ENCODE results near the gene AKAP5. TPM values are rescaled to one million over a fixed set of nuclear protein-coding genes. Genes with fewer than 3 reads are reported as not detected.

The AKAP5 gene
- total and polyA plus RNA-seq, 2 of the 13 experiments (the other 11 are each of a cell fraction or from before 2014, with no cell fraction given), result 0.18 to 1.5 TPM

- TF ChIP-seq ZXDC (CRISPR knock-in tag; IDR thresholded peaks at IDR 0.05) (0 out of 2 replicates have a peak, but pooled peaks have one; percentile 30), ZKSCAN5 (CRISPR knock-in tag; IDR thresholded peaks at IDR 0.05) (no peak), ZNF883 (CRISPR knock-in tag; IDR thresholded peaks at IDR 0.05; ENCODE audit: not compliant biosample characterization) (no peak), ZNF318 (CRISPR knock-in tag; IDR thresholded peaks at IDR 0.05) (no peak), ZNF597 (CRISPR knock-in tag; IDR thresholded peaks at IDR 0.05) (no peak), HOXA3 (CRISPR knock-in tag; IDR thresholded peaks at IDR 0.05) (peak; percentile 85), REXO4 (CRISPR knock-in tag; IDR thresholded peaks at IDR 0.05; ENCODE audit: borderline replicate concordance) (peak; percentile 58; the same call in 1 of the 2 replicates), FOXO4 (CRISPR knock-in tag; conservative IDR thresholded peaks at IDR 0.05) (0 out of 2 replicates have a peak, but pooled peaks have one; percentile 36), ZNF556 (CRISPR knock-in tag; IDR thresholded peaks at IDR 0.05; ENCODE audit: borderline replicate concordance) (no peak; the same call in 1 of the 2 replicates), REL (CRISPR knock-in tag; conservative IDR thresholded peaks at IDR 0.05) (0 out of 2 replicates have a peak, but pooled peaks have one; percentile 60), CENPX (CRISPR knock-in tag; IDR thresholded peaks at IDR 0.05) (no peak), ZNF773 (CRISPR knock-in tag; IDR thresholded peaks at IDR 0.05; ENCODE audit: borderline replicate concordance) (0 out of 2 replicates have a peak, but pooled peaks have one; percentile 20), PAX8 (CRISPR knock-in tag; IDR thresholded peaks at IDR 0.05; ENCODE audit: borderline replicate concordance) (no peak)
Observed at GRCh38 chr14:64503434-64504309, 38.4 kb downstream of the AKAP5 start, which contains the start of gene ZBTB25 (continued).

Measured in HepG2 (cell line).